ENCODE data around the gene HEATR3.

DNA sequence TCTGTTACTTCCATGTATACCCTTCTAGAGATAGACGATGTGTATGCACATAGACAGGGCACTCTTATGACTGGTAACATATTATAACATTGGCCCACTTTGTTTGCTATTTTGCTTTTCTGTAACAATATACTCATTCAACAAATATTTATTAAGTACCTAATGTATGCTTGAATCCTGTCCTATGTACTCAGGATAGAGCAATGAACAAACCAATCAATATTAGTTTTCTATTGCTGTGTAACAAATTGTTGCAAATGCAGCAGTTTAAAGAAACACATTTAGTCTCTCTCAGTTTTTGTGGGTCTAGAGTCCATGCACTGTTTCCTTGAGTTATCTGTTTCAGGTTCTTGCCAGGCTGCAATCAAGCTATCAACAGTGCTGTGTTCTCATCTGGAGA lies 57.6 kb downstream of the HEATR3 start:
- TF ChIP-seq POLR2AphosphoS5 (IDR thresholded peaks at IDR 0.05; ENCODE audit: low read depth, low read length) (no peak), GABPA (IDR thresholded peaks at IDR 0.05; ENCODE audit: borderline replicate concordance, insufficient read depth, low read length) (no peak), POLR2A (IDR thresholded peaks at IDR 0.05; ENCODE audit: control extremely low read depth in 1 of 2, low read depth in 2 of 2, low read length in 2 of 2) (no peak), CTBP2 (IDR thresholded peaks at IDR 0.05; ENCODE audit: borderline replicate concordance, insufficient read depth, insufficient read length, low read length) (no peak), FOSL1 (IDR thresholded peaks at IDR 0.05; ENCODE audit: insufficient read depth, low read depth, low read length) (no peak), RBBP5 (IDR thresholded peaks at IDR 0.05; ENCODE audit: borderline replicate concordance, low read depth, low read length) (no peak), SUZ12 (IDR thresholded peaks at IDR 0.05; ENCODE audit: low read length) (no peak), SP1 (IDR thresholded peaks at IDR 0.05; ENCODE audit: low read depth, low read length) (no peak), CREB1 (IDR thresholded peaks at IDR 0.05) (no peak), EZH2 (IDR thresholded peaks at IDR 0.05; ENCODE audit: low read depth, low read length, severe bottlenecking) (no peak), CHD1 (IDR thresholded peaks at IDR 0.05; ENCODE audit: low read depth, low read length) (no peak)
- TF ChIP-seq, protein P1, sequence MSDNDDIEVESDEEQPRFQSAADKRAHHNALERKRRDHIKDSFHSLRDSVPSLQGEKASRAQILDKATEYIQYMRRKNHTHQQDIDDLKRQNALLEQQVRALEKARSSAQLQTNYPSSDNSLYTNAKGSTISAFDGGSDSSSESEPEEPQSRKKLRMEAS (IDR thresholded peaks at IDR 0.05): no peak
- TF ChIP-seq, protein P2, sequence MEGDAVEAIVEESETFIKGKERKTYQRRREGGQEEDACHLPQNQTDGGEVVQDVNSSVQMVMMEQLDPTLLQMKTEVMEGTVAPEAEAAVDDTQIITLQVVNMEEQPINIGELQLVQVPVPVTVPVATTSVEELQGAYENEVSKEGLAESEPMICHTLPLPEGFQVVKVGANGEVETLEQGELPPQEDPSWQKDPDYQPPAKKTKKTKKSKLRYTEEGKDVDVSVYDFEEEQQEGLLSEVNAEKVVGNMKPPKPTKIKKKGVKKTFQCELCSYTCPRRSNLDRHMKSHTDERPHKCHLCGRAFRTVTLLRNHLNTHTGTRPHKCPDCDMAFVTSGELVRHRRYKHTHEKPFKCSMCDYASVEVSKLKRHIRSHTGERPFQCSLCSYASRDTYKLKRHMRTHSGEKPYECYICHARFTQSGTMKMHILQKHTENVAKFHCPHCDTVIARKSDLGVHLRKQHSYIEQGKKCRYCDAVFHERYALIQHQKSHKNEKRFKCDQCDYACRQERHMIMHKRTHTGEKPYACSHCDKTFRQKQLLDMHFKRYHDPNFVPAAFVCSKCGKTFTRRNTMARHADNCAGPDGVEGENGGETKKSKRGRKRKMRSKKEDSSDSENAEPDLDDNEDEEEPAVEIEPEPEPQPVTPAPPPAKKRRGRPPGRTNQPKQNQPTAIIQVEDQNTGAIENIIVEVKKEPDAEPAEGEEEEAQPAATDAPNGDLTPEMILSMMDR (IDR thresholded peaks at IDR 0.05; ENCODE audit: control extremely low read depth in 1 of 3, insufficient read depth in 1 of 3, low read depth in 1 of 3, low read length in 3 of 3): no peak
- TF ChIP-seq, protein P3, sequence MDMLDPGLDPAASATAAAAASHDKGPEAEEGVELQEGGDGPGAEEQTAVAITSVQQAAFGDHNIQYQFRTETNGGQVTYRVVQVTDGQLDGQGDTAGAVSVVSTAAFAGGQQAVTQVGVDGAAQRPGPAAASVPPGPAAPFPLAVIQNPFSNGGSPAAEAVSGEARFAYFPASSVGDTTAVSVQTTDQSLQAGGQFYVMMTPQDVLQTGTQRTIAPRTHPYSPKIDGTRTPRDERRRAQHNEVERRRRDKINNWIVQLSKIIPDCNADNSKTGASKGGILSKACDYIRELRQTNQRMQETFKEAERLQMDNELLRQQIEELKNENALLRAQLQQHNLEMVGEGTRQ (IDR thresholded peaks at IDR 0.05; ENCODE audit: low read length): no peak
